ENCODE data around the gene BLZF1.
"Not testable (repeated sequence)": the region's sequence is repeated elsewhere in the genome, so short reads cannot be mapped to it uniquely, and the experiment has no call there.

The BLZF1 gene

GRCh38 chr1:169363046-169363730, 4.8 kb upstream of the BLZF1 start:
- DNase-seq: no peak

GRCh38 chr1:169364948-169365347, 3.0 kb upstream of the BLZF1 start:
- no peak for DNase-seq

- no peak for DNase-seq
Measured at GRCh38 chr1:169367096-169367685, 804 bp upstream of the BLZF1 start.

GRCh38 chr1:169368406-169368769, 393 bp downstream of the BLZF1 start:
- DNase-seq: peak; percentile 15

GRCh38 chr1:169371404-169371803, 3.4 kb downstream of the BLZF1 start:
- DNase-seq: no peak

- no peak for DNase-seq
Measured at GRCh38 chr1:169381162-169381561, 13.2 kb downstream of the BLZF1 start.

- DNase-seq: no peak
Measured at GRCh38 chr1:169383449-169383848, 15.5 kb downstream of the BLZF1 start.

- DNase-seq: no peak
Measured at GRCh38 chr1:169387399-169387798, 19.4 kb downstream of the BLZF1 start.

GRCh38 chr1:169390303-169390702, 22.3 kb downstream of the BLZF1 start:
- DNase-seq: no peak

- no peak for DNase-seq
Measured at GRCh38 chr1:169392406-169392805, 24.4 kb downstream of the BLZF1 start.

- no peak for DNase-seq
Measured at GRCh38 chr1:169395955-169396354, 28.0 kb downstream of the BLZF1 start.

- DNase-seq: not testable (repeated sequence)
Measured at GRCh38 chr1:169402578-169402977, 34.6 kb downstream of the BLZF1 start.

- not testable (repeated sequence) for DNase-seq
Measured at GRCh38 chr1:169408340-169408739, 40.3 kb downstream of the BLZF1 start.

- DNase-seq: no peak
Measured at GRCh38 chr1:169414952-169415351, 47.0 kb downstream of the BLZF1 start.

GRCh38 chr1:169421309-169421708, 53.3 kb downstream of the BLZF1 start:
- DNase-seq: no peak

GRCh38 chr1:169426174-169426705, 58.2 kb downstream of the BLZF1 start:
- DNase-seq: no peak

GRCh38 chr1:169427081-169427641, 59.2 kb downstream of the BLZF1 start, which contains the start of gene CCDC181:
TSS of gene CCDC181 (minus strand) at chr1:169427474. CDS start at chr1:169424927, 2,547 bp downstream.
- DNase-seq: peak; percentile 97

Data from NCI-H1092 (cell line).